DND-41 (cell line): ENCODE measurements around the gene BLOC1S5.
"Not testable (repeated sequence)": the region's sequence is repeated elsewhere in the genome, so short reads cannot be mapped to it uniquely, and the experiment has no call there.

Source experiments
- ATAC-seq: fragments of 200-7000 bp; cut with Tn5 transposase; 3 replicates; pipeline ENCODE4 v1.9.1; 2021; ENCODE audit warnings: low read depth; ENCODE audit not compliant: insufficient read depth
- DNase-seq: peaks from one replicate; pipeline ENCODE4 v3.0.0-alpha.2; 2020
- H2AFZ ChIP-seq: 2 replicates; pipeline ENCODE4 v1.6.0; 2012; ENCODE audit warnings: low read depth, low read length
- H3K27ac ChIP-seq: 2 replicates; pipeline ENCODE4 v1.5.1; 2012; ENCODE audit warnings: low read length, inconsistent platforms
- H3K27me3 ChIP-seq: fragments of 200-600 bp; sonication (generic); 2 replicates; pipeline ENCODE4 v1.6.0; 2012; ENCODE audit warnings: low read length, mild to moderate bottlenecking, inconsistent platforms; ENCODE audit not compliant: insufficient read depth, poor library complexity
- H3K36me3 ChIP-seq: 2 replicates; pipeline ENCODE4 v1.5.1; 2012; ENCODE audit warnings: low read length, inconsistent platforms; ENCODE audit not compliant: insufficient read depth
- H3K4me1 ChIP-seq: 2 replicates; pipeline ENCODE4 v1.5.1; 2012; ENCODE audit warnings: mild to moderate bottlenecking, low read length; ENCODE audit not compliant: insufficient read depth
- H3K4me2 ChIP-seq: 2 replicates; pipeline ENCODE4 v1.6.0; 2012; ENCODE audit warnings: mild to moderate bottlenecking, moderate library complexity, low read length, inconsistent platforms; ENCODE audit not compliant: insufficient read depth
- H3K4me3 ChIP-seq, 2 experiments: fragments of 200-600 bp in 1 of 2; shearing (Covaris generic) in 1 of 2; 2 replicates each; pipeline ENCODE4 v1.5.1; 2012 to 2016; ENCODE audit warnings: inconsistent platforms in 2 of 2, low read length in 2 of 2, mild to moderate bottlenecking in 2 of 2, low read depth in 1 of 2, moderate library complexity in 1 of 2
- H3K79me2 ChIP-seq: 2 replicates; pipeline ENCODE4 v1.6.0; 2012; ENCODE audit warnings: low read length, inconsistent platforms; ENCODE audit not compliant: insufficient read depth
- H3K9ac ChIP-seq: 2 replicates; pipeline ENCODE4 v1.6.0; 2012; ENCODE audit warnings: low read depth, mild to moderate bottlenecking, inconsistent platforms, low read length, moderate library complexity
- H3K9me3 ChIP-seq: 2 replicates; pipeline ENCODE4 v1.5.1; 2012; ENCODE audit warnings: low read length, moderate library complexity, mild to moderate bottlenecking, inconsistent platforms; ENCODE audit not compliant: insufficient read depth, severe bottlenecking
- H4K20me1 ChIP-seq: 2 replicates; pipeline ENCODE4 v1.6.0; 2012; ENCODE audit warnings: low read length; ENCODE audit not compliant: insufficient read depth
- CTCF ChIP-seq: IDR thresholded peaks from 2 replicates; pipeline ENCODE4 v1.5.1; 2012; ENCODE audit warnings: borderline replicate concordance, low read length, moderate library complexity, mild to moderate bottlenecking; ENCODE audit not compliant: poor library complexity, severe bottlenecking; ENCODE audit errors: extremely low read depth
- EZH2 ChIP-seq: IDR thresholded peaks from 3 replicates; pipeline ENCODE4 v1.6.1; 2012; ENCODE audit warnings: borderline replicate concordance, low read depth, mild to moderate bottlenecking, moderate library complexity, low read length, inconsistent platforms; ENCODE audit not compliant: severe bottlenecking

Gene BLOC1S5

DNA sequence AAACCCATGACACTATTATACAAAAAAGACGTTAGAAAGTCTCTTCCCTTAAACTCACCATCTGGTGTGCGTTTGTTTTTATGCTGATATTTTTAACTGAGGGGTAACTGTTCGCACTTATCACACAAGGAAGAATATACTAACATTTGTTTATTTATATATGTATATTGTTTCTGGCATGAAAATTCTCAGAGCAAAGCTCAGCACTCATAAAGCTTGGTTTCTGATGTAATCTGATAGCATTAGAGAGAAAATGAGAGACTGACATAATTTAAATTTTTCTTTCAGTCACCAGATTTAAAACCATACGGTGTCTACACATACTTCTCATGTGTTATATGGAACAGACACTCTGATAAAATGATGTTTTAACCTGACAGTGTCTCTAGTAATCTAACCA is 6.9 kb downstream of the BLOC1S5 start:
- Histone ChIP-seq H3K9ac (no peak overlapping the region), H3K4me3 (no peak overlapping the region), H3K27ac (no peak overlapping the region), H4K20me1 (0 out of 2 replicates have a peak, but pooled peaks cover 3% of the 10 kb centered on the region), H3K27me3 (no peaks in the 10 kb centered on the region), H3K4me1 (peaks cover under 1% of the 10 kb centered on the region; the same call in 1 of the 2 replicates), H2AFZ (no peak overlapping the region), H3K9me3 (no peaks in the 10 kb centered on the region), H3K79me2 (peaks cover 23% of the 10 kb centered on the region), H3K4me2 (no peak overlapping the region), H3K36me3 (peaks cover 63% of the 10 kb centered on the region)
- TF ChIP-seq CTCF (no peak), EZH2 (no peak)
- ATAC-seq (no peak), DNase-seq (no peak)

GRCh38 chr6:8054276-8054675 is 9.9 kb downstream of the BLOC1S5 start:
- H3K9ac ChIP-seq: no peak overlapping the region
- no peak for DNase-seq
- H4K20me1 ChIP-seq: 0 out of 2 replicates have a peak, but pooled peaks cover 3% of the 10 kb centered on the region
- H3K4me1 ChIP-seq: no peaks in the 10 kb centered on the region
- no peak overlapping the region for H3K4me2 ChIP-seq
- H3K9me3 ChIP-seq: no peaks in the 10 kb centered on the region
- no peak overlapping the region for H3K27ac ChIP-seq
- H3K27me3 ChIP-seq: no peaks in the 10 kb centered on the region
- H3K4me3 ChIP-seq: no peak overlapping the region
- no peak for ATAC-seq
- H3K36me3 ChIP-seq: peaks cover 61% of the 10 kb centered on the region
- TF ChIP-seq EZH2: no peak
- TF ChIP-seq CTCF: no peak
- H2AFZ ChIP-seq: no peak overlapping the region
- peaks cover 25% of the 10 kb centered on the region for H3K79me2 ChIP-seq

DNA sequence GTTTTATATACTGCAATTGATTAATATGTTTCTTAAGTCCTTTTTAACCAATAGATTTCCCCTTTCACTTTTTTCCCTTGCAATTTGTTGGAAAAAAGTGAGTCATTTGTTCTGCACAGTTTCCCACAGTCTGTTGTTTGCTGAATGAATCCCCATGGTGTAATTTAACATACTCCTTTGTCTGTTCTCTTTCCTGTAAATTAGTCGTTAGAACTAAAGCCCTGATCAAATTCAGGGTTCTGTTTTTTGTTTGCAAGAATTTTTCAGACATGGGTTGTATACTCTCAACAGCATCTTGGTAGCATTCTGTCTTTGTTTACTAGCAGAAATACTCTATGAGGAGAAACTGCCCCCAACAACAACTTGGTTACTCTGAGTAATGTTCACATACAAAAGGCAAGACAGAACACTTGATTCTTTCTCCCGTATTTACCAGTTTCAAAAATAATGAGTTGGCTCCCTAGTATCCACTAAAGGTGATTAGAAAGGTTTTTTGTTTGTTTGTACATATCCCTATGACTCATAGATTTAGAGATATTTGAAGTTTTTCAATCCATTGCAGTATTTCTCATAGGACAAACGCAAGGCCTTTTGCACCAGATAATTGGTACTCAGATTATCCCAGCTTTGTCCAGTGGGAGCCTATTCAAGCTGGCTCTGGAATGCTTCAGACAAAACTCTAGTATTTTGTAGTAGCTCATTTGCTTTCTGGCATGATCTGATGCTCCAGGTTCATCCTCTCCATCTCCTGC is 16.5 kb downstream of the BLOC1S5 start:
- Histone ChIP-seq H3K27ac (no peak overlapping the region), H3K27me3 (no peaks in the 10 kb centered on the region)

GRCh38 chr6:8045769-8046168 is 18.4 kb downstream of the BLOC1S5 start:
- H3K27ac ChIP-seq, H3K4me1 ChIP-seq, H3K4me2 ChIP-seq, ATAC-seq, H3K4me3 ChIP-seq, H4K20me1 ChIP-seq, H3K9me3 ChIP-seq, H2AFZ ChIP-seq, H3K27me3 ChIP-seq, DNase-seq, H3K9ac ChIP-seq: not testable (repeated sequence)
- peaks cover 34% of the 10 kb centered on the region for H3K79me2 ChIP-seq
- peaks cover 36% of the 10 kb centered on the region; the same call in 1 of the 2 replicates for H3K36me3 ChIP-seq

More for the DNA sequence above, 16.5 kb downstream of the BLOC1S5 start:
- H3K4me2 ChIP-seq: no peak overlapping the region
- H3K79me2 ChIP-seq: peaks cover 41% of the 10 kb centered on the region
- DNase-seq (no peak), ATAC-seq (no peak)
- no peaks in the 10 kb centered on the region for H3K4me1 ChIP-seq
- peaks cover 36% of the 10 kb centered on the region; the same call in 1 of the 2 replicates for H3K36me3 ChIP-seq
- H4K20me1 ChIP-seq: peaks cover 2% of the 10 kb centered on the region; the same call in 1 of the 2 replicates
- no peak overlapping the region for H2AFZ ChIP-seq
- no peak overlapping the region for H3K4me3 ChIP-seq
- H3K9me3 ChIP-seq: no peaks in the 10 kb centered on the region
- no peak for TF ChIP-seq EZH2
- no peak overlapping the region for H3K9ac ChIP-seq
